Measurements from ENCODE around the gene CLTA.
"Not testable (repeated sequence)": the region's sequence is repeated elsewhere in the genome, so short reads cannot be mapped to it uniquely, and the experiment has no call there.

CLTA gene

DNA sequence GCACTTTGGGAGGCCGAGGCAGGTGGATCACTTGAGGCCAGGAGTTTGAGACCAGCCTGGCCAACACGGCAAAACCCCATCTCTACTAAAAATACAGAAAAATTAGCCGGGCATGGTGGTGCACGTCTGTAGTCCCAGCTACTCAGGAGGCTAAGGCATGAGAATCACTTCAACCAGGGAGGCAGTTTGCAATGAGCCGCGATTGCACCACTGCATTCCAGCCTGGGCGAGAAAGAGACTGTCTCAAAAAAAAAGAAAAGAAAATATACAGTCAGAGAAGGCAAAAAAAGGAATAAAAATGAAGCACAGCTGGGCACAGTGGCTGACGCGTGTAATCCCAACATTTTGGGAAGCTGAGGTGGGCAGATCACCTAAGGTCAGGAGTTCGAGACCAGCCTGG lies 14.2 kb upstream of the CLTA start:
- H3K4me3 ChIP-seq (ENCODE audit: low read length); H3K4me1 ChIP-seq (ENCODE audit: insufficient read depth, low read length); H3K9me3 ChIP-seq (ENCODE audit: low read length); H3K27me3 ChIP-seq (ENCODE audit: insufficient read depth, low read length); H3K36me3 ChIP-seq (ENCODE audit: insufficient read depth, low read length); H2AFZ ChIP-seq (ENCODE audit: low read depth, low read length): not testable (repeated sequence)

DNA sequence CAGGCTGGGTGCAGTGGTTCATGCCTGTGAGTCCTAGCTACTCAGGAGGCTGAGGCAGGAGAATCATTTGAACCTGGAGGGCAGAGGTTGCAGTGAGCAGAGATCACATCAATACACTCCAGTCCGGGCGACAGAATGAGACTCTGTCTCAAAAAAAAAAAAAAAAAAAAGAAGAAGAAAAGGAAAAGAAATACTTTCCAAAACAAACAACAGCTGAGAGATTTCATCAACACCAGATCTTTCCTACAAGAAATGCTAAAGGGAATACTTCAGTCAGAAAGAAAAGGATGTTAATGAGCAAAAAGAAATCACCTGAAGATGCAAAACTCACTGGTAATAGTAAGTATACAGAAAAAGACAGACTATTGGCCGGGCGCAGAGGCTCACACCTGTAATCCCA lies 13.2 kb upstream of the CLTA start:
- Histone ChIP-seq H3K9me3 (ENCODE audit: low read length) (no peaks in the 10 kb centered on the region), H3K27me3 (ENCODE audit: insufficient read depth, low read length) (no peaks in the 10 kb centered on the region), H3K4me3 (ENCODE audit: low read length) (no peak overlapping the region), H2AFZ (ENCODE audit: low read depth, low read length) (no peak overlapping the region), H3K36me3 (ENCODE audit: insufficient read depth, low read length) (no peaks in the 10 kb centered on the region), H3K4me1 (ENCODE audit: insufficient read depth, low read length) (no peaks in the 10 kb centered on the region)

DNA sequence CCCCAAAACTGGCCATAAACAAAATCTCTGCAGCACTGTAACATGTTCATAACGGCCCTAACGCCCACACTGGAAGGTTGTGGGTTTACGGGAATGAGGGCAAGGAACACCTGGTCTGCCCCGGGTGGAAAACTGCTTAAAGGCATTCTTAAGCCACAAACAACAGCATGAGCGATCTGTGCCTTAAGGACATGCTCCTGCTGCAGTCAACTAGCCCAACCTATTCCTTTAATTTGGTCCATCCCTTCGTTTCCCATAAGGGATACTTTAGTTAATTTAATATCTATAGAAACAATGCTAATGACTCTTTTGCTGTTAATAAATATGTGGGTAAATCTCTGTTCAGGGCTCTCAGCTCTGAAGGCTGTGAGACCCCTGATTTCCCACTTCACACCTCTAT lies 10.5 kb upstream of the CLTA start:
- H3K27me3 ChIP-seq (ENCODE audit: insufficient read depth, low read length); H3K4me1 ChIP-seq (ENCODE audit: insufficient read depth, low read length); H2AFZ ChIP-seq (ENCODE audit: low read depth, low read length); H3K9me3 ChIP-seq (ENCODE audit: low read length); H3K4me3 ChIP-seq (ENCODE audit: low read length); H3K36me3 ChIP-seq (ENCODE audit: insufficient read depth, low read length): not testable (repeated sequence)

DNA sequence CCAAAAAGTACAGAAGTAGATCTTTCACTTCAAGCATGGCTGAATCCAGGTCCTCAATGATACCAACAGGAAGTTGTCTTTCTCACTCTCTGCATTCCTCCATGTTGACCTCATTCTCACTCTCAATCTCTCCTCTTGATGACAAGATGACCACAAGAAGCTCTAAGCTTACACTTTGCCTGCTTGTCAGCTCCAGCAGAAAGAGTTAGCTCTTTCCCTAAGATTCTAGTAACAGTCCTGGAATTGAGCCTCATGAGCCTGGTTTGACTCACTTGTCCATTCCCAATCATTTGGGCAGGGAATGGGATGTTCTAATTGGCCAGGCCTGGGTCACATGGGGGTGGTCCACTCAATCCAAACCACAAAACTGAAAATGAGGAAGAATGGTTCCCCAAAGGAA lies 3.3 kb upstream of the CLTA start:
- Histone ChIP-seq H3K4me1 (ENCODE audit: insufficient read depth, low read length) (peaks cover 15% of the 10 kb centered on the region), H3K27me3 (ENCODE audit: insufficient read depth, low read length) (no peaks in the 10 kb centered on the region), H3K4me3 (ENCODE audit: low read length) (no peak overlapping the region), H3K36me3 (ENCODE audit: insufficient read depth, low read length) (no peaks in the 10 kb centered on the region), H2AFZ (ENCODE audit: low read depth, low read length) (no peak overlapping the region), H3K9me3 (ENCODE audit: low read length) (no peaks in the 10 kb centered on the region)

DNA sequence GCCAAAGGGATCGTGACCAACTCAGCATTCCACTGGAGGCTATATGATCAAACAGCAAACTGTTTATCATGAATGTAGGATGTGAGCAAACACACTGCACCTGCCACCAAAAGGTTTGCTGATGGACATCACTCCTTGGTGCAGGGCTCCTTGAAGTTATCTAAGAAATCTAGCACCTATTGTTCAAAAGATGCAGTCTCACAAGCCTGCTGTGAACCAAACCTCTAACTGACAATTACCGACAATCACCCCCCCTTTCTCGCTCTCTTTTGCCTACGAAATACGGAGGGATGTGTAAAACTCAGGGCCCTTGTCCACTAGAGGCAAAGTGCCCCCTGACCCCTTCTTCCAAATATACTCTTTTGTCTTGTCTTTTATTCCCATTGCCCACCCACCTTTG lies 2.5 kb upstream of the CLTA start:
- Histone ChIP-seq H3K4me3 (ENCODE audit: low read length) (no peak overlapping the region), H3K4me1 (ENCODE audit: insufficient read depth, low read length) (peaks cover 23% of the 10 kb centered on the region), H3K36me3 (ENCODE audit: insufficient read depth, low read length) (no peaks in the 10 kb centered on the region), H3K9me3 (ENCODE audit: low read length) (no peaks in the 10 kb centered on the region), H3K27me3 (ENCODE audit: insufficient read depth, low read length) (no peaks in the 10 kb centered on the region), H2AFZ (ENCODE audit: low read depth, low read length) (no peak overlapping the region)

DNA sequence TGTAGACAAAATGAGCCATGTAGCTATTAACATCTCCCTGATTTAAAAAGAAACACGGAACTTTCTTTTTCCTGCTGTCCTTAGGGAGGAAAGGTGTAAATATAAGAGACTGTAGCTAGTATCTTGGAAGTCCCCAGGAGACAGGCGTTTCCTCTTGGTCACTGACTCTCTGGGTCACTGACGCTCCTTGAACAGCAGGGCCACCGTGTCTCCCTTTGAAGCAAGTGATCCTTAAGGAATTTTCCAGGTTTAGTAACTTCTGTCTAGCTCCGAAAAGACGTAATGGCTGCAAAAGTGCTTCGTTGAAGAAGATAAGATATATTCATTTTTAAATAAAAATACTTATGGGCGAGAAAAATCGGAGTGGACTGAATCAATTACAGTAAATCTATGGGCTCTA lies 745 bp upstream of the CLTA start:
- peak overlapping the region; percentile 63 for H3K4me3 ChIP-seq (ENCODE audit: low read length)

DNA sequence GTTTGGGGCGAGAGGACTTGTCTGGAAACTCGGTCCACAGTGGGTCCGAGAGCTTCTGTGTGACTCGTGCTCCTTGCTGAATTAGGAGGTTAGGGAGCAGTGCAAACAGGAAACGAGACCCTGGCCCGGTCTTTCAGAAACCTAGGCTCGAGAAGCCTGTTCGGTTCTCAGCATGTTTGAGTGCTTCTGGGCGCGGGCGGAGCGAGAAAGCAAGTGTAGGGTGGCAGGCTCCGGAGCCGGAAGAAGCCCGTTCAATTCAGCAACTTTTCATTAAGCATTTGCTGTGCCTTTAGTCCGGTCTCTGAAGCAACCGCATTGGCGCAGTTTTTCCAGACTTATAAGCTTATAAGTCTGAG lies 547 bp downstream of the CLTA start:
- peaks cover 23% of the 10 kb centered on the region for H3K4me1 ChIP-seq (ENCODE audit: insufficient read depth, low read length)

More for the DNA sequence above, 745 bp upstream of the CLTA start:
- peaks cover 23% of the 10 kb centered on the region for H3K4me1 ChIP-seq (ENCODE audit: insufficient read depth, low read length)
- no peaks in the 10 kb centered on the region for H3K9me3 ChIP-seq (ENCODE audit: low read length)
- H2AFZ ChIP-seq (ENCODE audit: low read depth, low read length), result peak overlapping the region; percentile 86
- peaks cover 9% of the 10 kb centered on the region for H3K36me3 ChIP-seq (ENCODE audit: insufficient read depth, low read length)
- no peaks in the 10 kb centered on the region for H3K27me3 ChIP-seq (ENCODE audit: insufficient read depth, low read length)

DNA sequence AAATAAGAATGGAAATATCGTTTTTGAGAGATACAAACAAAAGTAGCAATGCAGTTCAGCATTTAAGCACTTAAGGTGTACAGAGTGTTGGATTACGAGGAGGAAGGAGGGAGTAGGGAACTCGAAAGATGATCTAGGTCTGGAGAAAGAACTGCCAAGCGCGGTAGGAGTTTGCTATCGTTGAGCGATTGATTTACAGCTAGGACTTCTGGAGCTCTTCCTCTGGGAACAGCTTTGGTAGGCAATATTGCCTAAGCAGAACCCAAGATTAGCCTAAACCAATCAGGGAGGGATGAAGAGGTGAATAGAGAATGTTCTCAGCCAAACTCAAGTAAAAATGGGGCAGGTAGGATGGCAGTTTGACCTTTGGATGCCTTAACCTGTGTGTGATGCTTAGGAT lies 965 bp downstream of the CLTA start:
- no peaks in the 10 kb centered on the region for H3K9me3 ChIP-seq (ENCODE audit: low read length)
- H2AFZ ChIP-seq (ENCODE audit: low read depth, low read length), result no peak overlapping the region
- peaks cover 23% of the 10 kb centered on the region for H3K4me1 ChIP-seq (ENCODE audit: insufficient read depth, low read length)
- peaks cover 9% of the 10 kb centered on the region for H3K36me3 ChIP-seq (ENCODE audit: insufficient read depth, low read length)
- H3K27me3 ChIP-seq (ENCODE audit: insufficient read depth, low read length), result no peaks in the 10 kb centered on the region
- H3K4me3 ChIP-seq (ENCODE audit: low read length), result peak overlapping the region; percentile 63

More for the DNA sequence above, 547 bp downstream of the CLTA start:
- Histone ChIP-seq H2AFZ (ENCODE audit: low read depth, low read length) (no peak overlapping the region), H3K4me3 (ENCODE audit: low read length) (peak overlapping the region; percentile 63), H3K9me3 (ENCODE audit: low read length) (no peaks in the 10 kb centered on the region), H3K27me3 (ENCODE audit: insufficient read depth, low read length) (no peaks in the 10 kb centered on the region), H3K36me3 (ENCODE audit: insufficient read depth, low read length) (peaks cover 9% of the 10 kb centered on the region)

DNA sequence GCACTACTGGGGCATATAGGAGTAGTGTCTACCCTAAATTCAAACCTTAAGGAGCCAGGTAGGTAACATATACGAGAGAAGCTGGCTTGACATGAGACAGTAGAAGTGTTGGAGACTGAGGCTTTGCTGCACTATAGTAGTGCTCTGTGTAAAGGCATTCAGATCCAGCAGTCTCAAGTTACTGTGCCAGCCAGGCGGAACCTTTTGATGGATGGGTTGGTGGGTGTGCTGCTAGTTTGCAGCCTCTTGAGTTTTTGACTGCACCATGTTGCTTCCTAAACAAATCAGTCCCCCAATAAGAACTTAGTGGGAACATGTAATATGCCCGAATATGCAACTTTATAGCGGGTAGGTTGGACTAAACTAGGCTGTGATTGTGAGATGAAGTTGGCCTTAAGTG lies 1.5 kb downstream of the CLTA start:
- Histone ChIP-seq H3K4me3 (ENCODE audit: low read length) (peak overlapping the region; percentile 63), H3K36me3 (ENCODE audit: insufficient read depth, low read length) (peaks cover 9% of the 10 kb centered on the region), H3K4me1 (ENCODE audit: insufficient read depth, low read length) (peaks cover 23% of the 10 kb centered on the region), H2AFZ (ENCODE audit: low read depth, low read length) (no peak overlapping the region), H3K27me3 (ENCODE audit: insufficient read depth, low read length) (no peaks in the 10 kb centered on the region), H3K9me3 (ENCODE audit: low read length) (no peaks in the 10 kb centered on the region)

DNA sequence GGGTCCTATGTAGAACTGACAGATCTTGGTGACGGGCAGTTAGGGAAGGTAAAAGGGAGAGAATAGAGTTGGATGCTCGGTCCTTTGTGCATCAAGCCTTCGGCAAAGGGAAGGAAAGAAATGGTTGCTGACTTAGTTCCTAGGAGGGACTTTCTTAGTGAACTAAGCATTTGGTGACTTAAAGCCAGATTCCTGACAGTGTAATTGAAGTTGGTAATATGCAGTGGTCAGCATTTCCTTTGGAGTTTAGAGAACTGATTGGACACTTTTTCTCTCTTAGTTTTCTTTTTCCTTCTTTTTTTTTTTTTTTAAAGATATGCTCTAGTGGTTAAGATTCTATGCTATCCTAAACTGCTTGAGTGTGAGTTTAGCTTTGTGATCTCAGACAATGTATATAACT lies 2.3 kb downstream of the CLTA start:
- H2AFZ ChIP-seq (ENCODE audit: low read depth, low read length), result no peak overlapping the region
- no peaks in the 10 kb centered on the region for H3K9me3 ChIP-seq (ENCODE audit: low read length)

DNA sequence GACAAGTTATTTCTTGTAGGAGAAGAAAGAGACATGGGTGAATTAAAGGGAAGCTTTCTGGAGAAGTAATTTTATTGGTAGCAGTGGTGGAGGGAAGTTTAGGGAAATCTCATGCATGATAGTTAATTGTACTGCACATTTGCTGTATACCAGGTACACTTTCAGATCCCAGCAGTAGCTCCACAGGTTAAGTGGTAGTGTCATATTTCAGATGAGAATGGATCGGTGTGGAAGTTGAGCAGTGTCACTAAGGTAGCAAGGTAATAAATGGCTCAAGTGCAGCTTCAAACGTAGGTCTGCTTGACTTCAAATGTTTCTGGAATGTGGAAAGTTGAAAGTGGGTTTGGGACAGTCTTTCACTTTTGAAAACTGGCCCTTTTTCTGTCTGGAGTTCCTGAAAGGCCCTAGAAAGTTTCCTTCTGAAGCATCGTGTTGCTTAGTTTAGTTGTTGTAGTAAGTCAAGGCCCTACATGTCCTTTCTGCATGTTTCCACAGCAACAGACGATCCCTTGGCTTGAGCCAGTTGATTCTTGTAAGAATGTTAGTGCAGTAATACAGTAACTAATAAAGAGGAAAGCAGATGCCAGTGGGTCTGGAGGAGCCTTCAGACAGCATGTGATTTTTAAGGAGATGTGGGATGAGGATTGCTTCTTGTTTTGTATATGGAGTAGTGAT lies 3.7 kb downstream of the CLTA start:
- H3K4me3 ChIP-seq (ENCODE audit: low read length), result no peak overlapping the region
- no peaks in the 10 kb centered on the region for H3K27me3 ChIP-seq (ENCODE audit: insufficient read depth, low read length)
- no peak overlapping the region for H2AFZ ChIP-seq (ENCODE audit: low read depth, low read length)
- peaks cover 23% of the 10 kb centered on the region for H3K4me1 ChIP-seq (ENCODE audit: insufficient read depth, low read length)
- peaks cover 17% of the 10 kb centered on the region for H3K36me3 ChIP-seq (ENCODE audit: insufficient read depth, low read length)
- no peaks in the 10 kb centered on the region for H3K9me3 ChIP-seq (ENCODE audit: low read length)

More for the DNA sequence above, 2.3 kb downstream of the CLTA start:
- H3K4me1 ChIP-seq (ENCODE audit: insufficient read depth, low read length), result peaks cover 23% of the 10 kb centered on the region
- H3K36me3 ChIP-seq (ENCODE audit: insufficient read depth, low read length), result peaks cover 9% of the 10 kb centered on the region
- H3K27me3 ChIP-seq (ENCODE audit: insufficient read depth, low read length), result no peaks in the 10 kb centered on the region
- H3K4me3 ChIP-seq (ENCODE audit: low read length), result peak overlapping the region; percentile 63

DNA sequence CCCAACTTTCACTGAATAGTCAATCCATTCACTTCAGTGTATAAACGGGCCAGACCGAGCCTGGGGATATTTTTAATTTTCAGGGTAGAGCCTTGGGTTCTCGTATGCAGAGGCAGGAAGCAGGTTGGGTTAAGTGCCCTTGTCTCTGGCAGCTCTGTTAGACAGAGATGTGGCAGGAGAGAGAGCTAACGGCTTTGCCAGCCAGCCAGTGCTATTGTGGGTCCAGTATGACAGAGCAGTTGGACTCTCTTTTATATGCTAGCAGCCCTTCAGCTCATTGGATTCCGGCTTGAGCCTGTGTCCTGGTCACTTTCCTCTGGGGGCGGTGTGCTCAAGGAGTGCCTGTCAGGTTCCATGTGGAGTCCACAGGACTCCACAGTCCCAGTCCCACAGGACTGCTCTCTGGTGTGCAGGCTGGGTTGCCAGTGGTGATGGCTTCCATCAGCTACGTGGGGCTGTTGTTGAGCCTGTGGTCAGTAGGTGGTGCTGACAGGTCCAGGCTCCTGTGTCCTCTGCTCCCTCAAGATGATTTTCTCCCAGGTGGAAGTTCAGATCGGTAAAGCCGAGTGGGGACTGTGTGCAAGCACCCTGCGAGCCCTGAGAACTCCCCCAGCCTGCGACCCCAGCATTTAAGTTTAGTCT lies 14.3 kb downstream of the CLTA start:
- peaks cover 83% of the 10 kb centered on the region for H3K36me3 ChIP-seq (ENCODE audit: insufficient read depth, low read length)
- no peak overlapping the region for H2AFZ ChIP-seq (ENCODE audit: low read depth, low read length)
- no peaks in the 10 kb centered on the region for H3K27me3 ChIP-seq (ENCODE audit: insufficient read depth, low read length)
- no peaks in the 10 kb centered on the region for H3K9me3 ChIP-seq (ENCODE audit: low read length)
- H3K4me1 ChIP-seq (ENCODE audit: insufficient read depth, low read length), result peaks cover 23% of the 10 kb centered on the region
- H3K4me3 ChIP-seq (ENCODE audit: low read length), result no peak overlapping the region

DNA sequence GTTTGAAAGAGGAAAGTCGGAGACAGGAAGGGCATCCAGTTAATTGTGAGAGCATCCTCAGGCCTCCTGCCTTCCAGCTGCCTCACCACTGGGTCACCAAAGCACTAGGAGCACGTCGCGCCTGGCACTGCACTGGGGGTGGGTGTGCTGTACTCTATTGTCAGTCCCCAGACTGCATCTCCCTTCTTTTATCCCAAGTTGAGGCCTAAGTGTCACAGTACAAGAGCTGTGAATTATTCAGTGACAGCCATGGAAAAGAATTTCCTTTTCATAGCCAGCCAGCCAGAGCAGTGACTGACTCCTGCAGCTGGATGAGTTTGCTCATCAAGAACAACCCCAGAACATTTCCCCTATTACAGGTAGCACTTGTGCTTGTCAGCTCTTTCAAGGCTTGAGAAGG lies 16.3 kb downstream of the CLTA start:
- no peaks in the 10 kb centered on the region for H3K27me3 ChIP-seq (ENCODE audit: insufficient read depth, low read length)
- H3K4me3 ChIP-seq (ENCODE audit: low read length), result no peak overlapping the region
- peaks cover 23% of the 10 kb centered on the region for H3K4me1 ChIP-seq (ENCODE audit: insufficient read depth, low read length)
- peaks cover 83% of the 10 kb centered on the region for H3K36me3 ChIP-seq (ENCODE audit: insufficient read depth, low read length)
- no peak overlapping the region for H2AFZ ChIP-seq (ENCODE audit: low read depth, low read length)
- H3K9me3 ChIP-seq (ENCODE audit: low read length), result no peaks in the 10 kb centered on the region

DNA sequence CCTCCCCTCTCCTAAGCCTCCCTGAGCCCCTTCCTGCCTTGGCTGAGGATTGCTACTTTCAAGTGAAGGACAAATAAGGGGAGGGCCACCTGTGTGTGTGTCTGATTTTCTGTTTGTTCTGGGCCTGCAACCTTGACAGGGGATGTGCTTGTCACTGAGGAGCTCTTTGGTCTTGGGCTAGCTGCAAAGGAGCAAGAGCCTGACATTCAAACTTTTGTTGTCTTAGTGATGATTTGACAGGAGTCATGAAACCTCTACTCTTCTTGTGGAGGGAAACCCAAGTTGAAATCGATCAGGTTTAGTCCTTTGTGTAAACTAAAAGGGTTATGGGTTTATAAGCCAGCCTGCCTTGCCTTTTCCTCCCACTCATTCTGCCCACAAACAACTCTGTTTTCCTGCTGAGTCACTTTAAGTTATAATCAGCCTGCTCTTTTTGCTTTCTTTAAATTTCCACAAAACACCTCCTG lies 16.9 kb downstream of the CLTA start:
- H3K36me3 ChIP-seq (ENCODE audit: insufficient read depth, low read length), result peaks cover 83% of the 10 kb centered on the region
- H3K27me3 ChIP-seq (ENCODE audit: insufficient read depth, low read length), result no peaks in the 10 kb centered on the region
- H3K4me1 ChIP-seq (ENCODE audit: insufficient read depth, low read length), result peaks cover 23% of the 10 kb centered on the region
- no peak overlapping the region for H3K4me3 ChIP-seq (ENCODE audit: low read length)
- H2AFZ ChIP-seq (ENCODE audit: low read depth, low read length), result no peak overlapping the region
- no peaks in the 10 kb centered on the region for H3K9me3 ChIP-seq (ENCODE audit: low read length)
